ENCODE results near the gene EMILIN2. TPM values are rescaled to one million over a fixed set of nuclear protein-coding genes. Genes with fewer than 3 reads are reported as not detected.

The EMILIN2 gene
- total and polyA plus RNA-seq, 4 donors: 0.58 to 4.6 (median 1.8) TPM

- no peak for DNase-seq (ENCODE audit: low spot score)
- Histone ChIP-seq H3K9me3 (ENCODE audit: control insufficient read depth in 4 of 4, low read length in 3 of 4) (peaks cover 0 to 3% (median under 1%) of the 10 kb centered on the region in 4 donors), H3K4me1 (ENCODE audit: control insufficient read depth in 4 of 4, insufficient read depth in 4 of 4, low read length in 3 of 4) (no peaks in the 10 kb centered on the region), H3K9ac (ENCODE audit: low read depth in 1 of 2, low read length in 2 of 2) (no peak overlapping the region), H3K27me3 (ENCODE audit: control insufficient read depth in 4 of 4, insufficient read depth in 4 of 4, low read length in 3 of 4) (peaks cover 0 to 4% (median 0%) of the 10 kb centered on the region in 4 donors), H3K4me3 (ENCODE audit: low read depth in 1 of 3, low read length in 3 of 3) (no peak overlapping the region), H3K27ac (ENCODE audit: low read depth in 1 of 2, low read length in 2 of 2) (no peak overlapping the region), H3K36me3 (ENCODE audit: control insufficient read depth in 4 of 4, insufficient read depth in 3 of 4, low read depth in 1 of 4, low read length in 3 of 4) (no peaks in the 10 kb centered on the region)
- 82% methylated on average over 22 of the region's 22 CpGs for WGBS
- TF ChIP-seq GABPA (IDR thresholded peaks at IDR 0.05 in 1 of 2, conservative IDR thresholded peaks at IDR 0.05 in 1 of 2) (no peak), FOXA2 (IDR thresholded peaks at IDR 0.05) (no peak), RAD21 (IDR thresholded peaks at IDR 0.05) (no peak), TAF1 (conservative IDR thresholded peaks at IDR 0.05) (no peak), MAX (IDR thresholded peaks at IDR 0.05) (no peak), JUND (IDR thresholded peaks at IDR 0.05) (no peak), HNF4G (IDR thresholded peaks at IDR 0.05) (no peak), SP1 (IDR thresholded peaks at IDR 0.05) (no peak), YY1 (IDR thresholded peaks at IDR 0.05) (no peak), ZBTB33 (IDR thresholded peaks at IDR 0.05) (no peak), CTCF (IDR thresholded peaks at IDR 0.05; ENCODE audit: low read depth, low read length, missing input control) (no peak), EGR1 (IDR thresholded peaks at IDR 0.05; ENCODE audit: low read depth in 2 of 2) (no peak), HNF4A (conservative IDR thresholded peaks at IDR 0.05) (no peak), NR2F2 (IDR thresholded peaks at IDR 0.05) (no peak), ATF3 (IDR thresholded peaks at IDR 0.05) (no peak), FOXA1 (IDR thresholded peaks at IDR 0.05) (no peak), RXRA (IDR thresholded peaks at IDR 0.05) (no peak), REST (IDR thresholded peaks at IDR 0.05) (no peak)
Observed at GRCh38 chr18:2855560-2856350, 8.9 kb downstream of the EMILIN2 start.
